ENCODE data around the gene GNRH2.
A peak's percentile ranks its signal among the peaks of the same experiment; 100 is the strongest.

The GNRH2 gene

DNA sequence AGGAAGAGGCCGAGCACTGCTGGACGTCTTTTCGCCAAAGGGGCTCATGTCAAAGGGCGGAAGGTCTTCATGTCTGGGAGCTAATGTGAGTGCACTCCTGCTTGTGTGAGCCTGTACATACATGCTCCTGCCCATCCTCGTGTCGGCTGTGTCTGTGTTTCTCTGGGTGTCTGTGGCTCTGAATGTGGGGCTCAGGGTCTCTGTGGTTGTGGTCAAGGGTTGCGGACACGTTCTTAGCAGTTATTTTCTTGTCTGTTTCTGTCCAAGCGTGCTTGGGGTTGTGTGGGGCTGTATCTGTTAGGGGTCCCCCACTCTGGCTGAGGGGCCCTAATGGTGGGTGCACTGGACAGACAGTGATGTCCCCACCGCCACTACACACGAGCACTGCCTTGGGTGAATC is 38.2 kb downstream of the GNRH2 start:
- no peak overlapping the region for H3K4me2 ChIP-seq (ENCODE audit: low read length)
- H3K4me3 ChIP-seq (ENCODE audit: low read depth, low read length): no peak overlapping the region
- H3K79me1 ChIP-seq (ENCODE audit: low read length): no peaks in the 10 kb centered on the region
- WGBS (ENCODE audit: extremely low coverage, insufficient coverage, insufficient read length): no CpG with 5 or more reads among the region's 11 CpGs
- H4K8ac ChIP-seq (ENCODE audit: low read depth, low read length): no peak overlapping the region
- DNase-seq: no peak
- peaks cover 5% of the 10 kb centered on the region for H3K9me3 ChIP-seq (ENCODE audit: insufficient read depth, low read depth, low read length)
- no peak overlapping the region for H3K18ac ChIP-seq (ENCODE audit: low read length)
- H3K23ac ChIP-seq (ENCODE audit: low read length): no peak overlapping the region
- no peak overlapping the region for H2BK120ac ChIP-seq (ENCODE audit: insufficient read depth, low read length, poor library complexity)
- H3K4ac ChIP-seq (ENCODE audit: low read depth, low read length): no peak overlapping the region
- H2AFZ ChIP-seq (ENCODE audit: insufficient read depth, low read length, poor library complexity): no peak overlapping the region
- no peak overlapping the region for H2AK5ac ChIP-seq (ENCODE audit: low read length)
- no peak overlapping the region for H2BK5ac ChIP-seq (ENCODE audit: low read depth, low read length, poor library complexity)
- H2BK12ac ChIP-seq (ENCODE audit: low read length): no peak overlapping the region
- no peaks in the 10 kb centered on the region for H3K36me3 ChIP-seq (ENCODE audit: control insufficient read depth in 1 of 2, insufficient read depth in 2 of 2, low read length in 2 of 2)
- no peak overlapping the region for H3K14ac ChIP-seq (ENCODE audit: low read length)
- no peak overlapping the region for H3K9ac ChIP-seq (ENCODE audit: low read length)
- H3K4me1 ChIP-seq (ENCODE audit: control insufficient read depth in 1 of 2, insufficient read depth in 2 of 2, low read length in 2 of 2): peaks cover 0 to 13% of the 10 kb centered on the region in 2 experiments
- H3K27ac ChIP-seq (ENCODE audit: low read depth, low read length): no peak overlapping the region
- H3K27me3 ChIP-seq (ENCODE audit: insufficient read depth, low read length): peaks cover 37% of the 10 kb centered on the region
- no peaks in the 10 kb centered on the region for H3K79me2 ChIP-seq (ENCODE audit: control insufficient read depth, insufficient read depth, low read length, poor library complexity)
- H4K12ac ChIP-seq (ENCODE audit: low read depth, low read length): no peak overlapping the region
- no peak overlapping the region for H4K91ac ChIP-seq (ENCODE audit: low read depth, low read length)

DNA sequence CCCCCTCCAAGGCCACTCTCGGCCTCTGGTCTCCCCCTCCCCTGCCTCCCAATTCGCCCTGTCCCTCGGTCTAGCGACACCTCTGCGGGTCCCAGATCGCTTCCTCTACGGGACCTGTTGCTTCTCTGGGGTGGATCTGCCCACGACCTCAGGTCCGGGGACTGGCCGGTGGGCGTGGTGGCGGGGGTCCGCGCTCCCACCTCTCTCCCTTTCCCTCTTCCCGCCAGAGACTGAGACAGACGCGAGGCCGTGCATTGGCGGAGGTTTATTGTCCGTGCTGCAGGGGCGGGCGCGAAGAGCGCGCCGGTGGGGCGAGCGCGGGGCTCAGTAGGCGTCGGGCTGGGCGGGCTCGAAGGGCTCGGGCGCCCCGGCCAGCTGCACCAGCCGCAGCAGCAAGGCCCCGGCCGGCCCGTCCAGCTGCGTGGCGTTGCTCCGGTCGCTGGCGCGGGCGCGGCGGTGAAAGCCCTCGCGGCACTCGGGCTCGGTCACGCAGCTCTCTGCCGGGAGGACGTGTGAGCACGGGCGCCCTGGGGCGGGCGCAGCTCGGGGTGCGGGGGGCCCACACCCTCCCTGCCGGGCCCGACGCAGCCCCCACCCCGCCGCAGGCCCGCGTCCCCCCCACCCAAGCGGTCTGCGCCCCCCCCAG is 39.0 kb downstream of the GNRH2 start:
- peak in 1 of 2 donors; percentile 6 for DNase-seq
- no peak overlapping the region for H3K14ac ChIP-seq (ENCODE audit: low read length)
- no peak overlapping the region for H3K4ac ChIP-seq (ENCODE audit: low read depth, low read length)
- no peak overlapping the region for H3K27ac ChIP-seq (ENCODE audit: low read depth, low read length)
- H3K36me3 ChIP-seq (ENCODE audit: control insufficient read depth in 1 of 2, insufficient read depth in 2 of 2, low read length in 2 of 2): no peaks in the 10 kb centered on the region
- no peak overlapping the region for H2BK120ac ChIP-seq (ENCODE audit: insufficient read depth, low read length, poor library complexity)
- H3K4me3 ChIP-seq (ENCODE audit: low read depth, low read length): no peak overlapping the region
- no peak overlapping the region for H4K91ac ChIP-seq (ENCODE audit: low read depth, low read length)
- no peak overlapping the region for H2BK12ac ChIP-seq (ENCODE audit: low read length)
- peaks cover 37% of the 10 kb centered on the region for H3K27me3 ChIP-seq (ENCODE audit: insufficient read depth, low read length)
- no CpG with 5 or more reads among the region's 71 CpGs for WGBS (ENCODE audit: extremely low coverage, insufficient coverage, insufficient read length)
- peaks cover 5% of the 10 kb centered on the region for H3K9me3 ChIP-seq (ENCODE audit: insufficient read depth, low read depth, low read length)
- no peak overlapping the region for H4K12ac ChIP-seq (ENCODE audit: low read depth, low read length)
- H3K4me2 ChIP-seq (ENCODE audit: low read length): peak overlapping the region; percentile 57
- no peak overlapping the region for H3K23ac ChIP-seq (ENCODE audit: low read length)
- no peak overlapping the region for H3K9ac ChIP-seq (ENCODE audit: low read length)
- H3K79me1 ChIP-seq (ENCODE audit: low read length): no peaks in the 10 kb centered on the region
- peaks cover 0 to 13% of the 10 kb centered on the region in 2 experiments for H3K4me1 ChIP-seq (ENCODE audit: control insufficient read depth in 1 of 2, insufficient read depth in 2 of 2, low read length in 2 of 2)
- H4K8ac ChIP-seq (ENCODE audit: low read depth, low read length): no peak overlapping the region
- no peak overlapping the region for H3K18ac ChIP-seq (ENCODE audit: low read length)
- H2BK5ac ChIP-seq (ENCODE audit: low read depth, low read length, poor library complexity): no peak overlapping the region
- no peaks in the 10 kb centered on the region for H3K79me2 ChIP-seq (ENCODE audit: control insufficient read depth, insufficient read depth, low read length, poor library complexity)
- no peak overlapping the region for H2AK5ac ChIP-seq (ENCODE audit: low read length)
- H2AFZ ChIP-seq (ENCODE audit: insufficient read depth, low read length, poor library complexity): no peak overlapping the region

DNA sequence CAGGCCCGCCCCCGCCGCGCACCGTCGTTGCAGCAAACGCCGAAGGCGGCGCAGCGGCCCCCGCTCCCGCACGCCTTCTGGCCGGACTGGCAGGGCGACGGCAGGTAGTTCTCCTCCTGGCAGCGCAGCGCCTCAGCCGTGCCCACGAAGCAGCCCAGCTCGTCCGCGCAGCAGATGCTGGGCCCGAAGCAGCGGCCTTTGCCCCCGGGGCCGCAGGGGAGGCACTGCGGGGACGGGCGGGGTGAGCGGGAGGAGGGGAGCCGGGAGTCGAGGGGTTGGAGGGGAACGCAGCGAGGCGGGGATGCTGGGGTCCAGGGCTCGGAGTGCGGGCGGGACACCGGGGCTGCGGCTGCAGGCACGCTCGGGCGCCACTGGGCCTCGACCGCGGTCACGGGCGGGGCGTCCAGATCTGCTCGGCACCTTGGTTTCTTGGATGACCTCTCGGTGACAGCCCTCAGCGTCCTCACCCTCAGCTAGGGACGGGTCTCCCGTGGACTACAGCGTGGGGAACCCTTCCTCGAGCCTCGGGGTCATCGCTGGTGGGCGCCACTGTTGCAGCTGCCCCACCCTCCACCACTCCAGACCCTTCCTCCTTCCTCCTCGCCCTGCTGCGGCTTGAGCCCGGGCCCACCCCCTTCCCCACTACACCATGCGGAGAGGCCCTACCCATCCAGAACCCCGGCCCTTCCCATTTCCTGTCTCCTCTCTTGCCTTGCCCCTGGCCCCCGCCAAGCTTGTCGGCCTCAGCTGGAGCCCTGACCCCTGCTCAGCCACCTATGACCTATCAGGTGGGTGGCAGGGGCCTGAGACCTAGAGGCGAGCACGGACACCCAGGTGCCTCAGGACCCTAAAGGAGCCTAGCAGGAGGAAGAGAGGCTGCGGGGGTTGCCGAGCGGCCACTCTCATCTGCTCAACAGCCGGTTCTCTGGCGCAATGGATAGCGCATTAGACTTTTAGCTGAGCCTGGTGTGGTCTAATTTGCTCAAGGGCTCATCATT is 39.8 kb downstream of the GNRH2 start:
- Histone ChIP-seq H3K27ac (ENCODE audit: low read depth, low read length) (no peak overlapping the region), H3K9ac (ENCODE audit: low read length) (no peak overlapping the region), H3K9me3 (ENCODE audit: insufficient read depth, low read depth, low read length) (peaks cover 5% of the 10 kb centered on the region), H3K79me2 (ENCODE audit: control insufficient read depth, insufficient read depth, low read length, poor library complexity) (no peaks in the 10 kb centered on the region), H4K8ac (ENCODE audit: low read depth, low read length) (no peak overlapping the region), H3K4ac (ENCODE audit: low read depth, low read length) (no peak overlapping the region), H3K14ac (ENCODE audit: low read length) (no peak overlapping the region), H3K27me3 (ENCODE audit: insufficient read depth, low read length) (peaks cover 37% of the 10 kb centered on the region), H2AFZ (ENCODE audit: insufficient read depth, low read length, poor library complexity) (no peak overlapping the region), H2BK12ac (ENCODE audit: low read length) (no peak overlapping the region), H3K79me1 (ENCODE audit: low read length) (no peaks in the 10 kb centered on the region), H3K4me2 (ENCODE audit: low read length) (peak overlapping the region; percentile 54), H4K91ac (ENCODE audit: low read depth, low read length) (no peak overlapping the region), H3K4me3 (ENCODE audit: low read depth, low read length) (peak overlapping the region; percentile 26), H3K4me1 (ENCODE audit: control insufficient read depth in 1 of 2, insufficient read depth in 2 of 2, low read length in 2 of 2) (peaks cover 0 to 13% of the 10 kb centered on the region in 2 experiments), H2BK5ac (ENCODE audit: low read depth, low read length, poor library complexity) (no peak overlapping the region), H4K12ac (ENCODE audit: low read depth, low read length) (no peak overlapping the region), H2AK5ac (ENCODE audit: low read length) (no peak overlapping the region), H3K23ac (ENCODE audit: low read length) (no peak overlapping the region), H3K36me3 (ENCODE audit: control insufficient read depth in 1 of 2, insufficient read depth in 2 of 2, low read length in 2 of 2) (no peaks in the 10 kb centered on the region), H2BK120ac (ENCODE audit: insufficient read depth, low read length, poor library complexity) (no peak overlapping the region), H3K18ac (ENCODE audit: low read length) (no peak overlapping the region)
- WGBS (ENCODE audit: extremely low coverage, insufficient coverage, insufficient read length): no CpG with 5 or more reads among the region's 76 CpGs
- DNase-seq: no peak

DNA sequence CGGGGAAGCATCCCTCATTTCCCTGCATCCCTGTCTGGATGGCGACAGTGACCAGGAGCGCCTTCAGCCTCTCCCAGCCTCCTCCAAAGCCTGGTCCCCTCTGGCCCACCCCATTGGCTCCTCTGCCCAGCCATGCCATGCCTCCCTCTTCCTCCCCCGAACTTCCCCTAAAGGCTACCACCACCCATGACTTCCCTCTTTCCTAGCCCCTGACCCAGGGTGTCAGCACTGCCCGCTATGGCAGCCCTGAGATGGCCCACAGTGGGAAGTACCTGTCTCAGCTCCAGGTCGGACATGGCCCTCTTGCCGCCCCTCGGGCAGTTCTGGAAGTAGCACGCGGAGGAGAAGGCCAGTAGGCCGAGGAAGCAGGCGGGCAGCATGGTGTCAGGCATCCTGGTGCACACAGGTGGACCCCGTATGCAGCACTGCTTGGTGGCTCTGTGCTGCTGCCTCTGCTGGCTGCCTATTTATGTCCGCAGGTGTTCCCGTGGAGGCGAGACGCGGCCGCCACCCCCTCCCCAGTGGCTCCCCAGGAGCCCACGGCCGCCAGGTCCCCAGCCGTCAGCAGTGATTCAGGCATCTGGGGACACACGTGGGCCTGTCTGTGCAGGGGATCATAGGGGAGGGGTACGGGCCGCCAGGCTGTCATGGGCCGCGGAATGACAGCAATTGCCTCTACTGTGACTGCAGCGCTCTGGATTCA is 41.0 kb downstream of the GNRH2 start, which contains the start of gene AVP:
Gene AVP, minus strand, starts transcription at position 442 of the 703 bp plus-strand sequence. Its CDS starts 50 bp downstream, at position 392.
- no peak within 1 kb of the TSS for H3K23ac ChIP-seq (ENCODE audit: low read length)
- H3K4me3 ChIP-seq (ENCODE audit: low read depth, low read length): peak within 1 kb of the TSS; percentile 4
- H3K36me3 ChIP-seq (ENCODE audit: control insufficient read depth in 1 of 2, insufficient read depth in 2 of 2, low read length in 2 of 2): no peaks in the 10 kb centered on the region
- peak within 1 kb of the TSS; percentile 54 for H3K4me2 ChIP-seq (ENCODE audit: low read length)
- H2AK5ac ChIP-seq (ENCODE audit: low read length): no peak within 1 kb of the TSS
- H3K79me2 ChIP-seq (ENCODE audit: control insufficient read depth, insufficient read depth, low read length, poor library complexity): no peaks in the 10 kb centered on the region
- H4K8ac ChIP-seq (ENCODE audit: low read depth, low read length): no peak within 1 kb of the TSS
- no peak within 1 kb of the TSS for H2BK5ac ChIP-seq (ENCODE audit: low read depth, low read length, poor library complexity)
- WGBS (ENCODE audit: extremely low coverage, insufficient coverage, insufficient read length): no CpG with 5 or more reads among the region's 28 CpGs
- no peak within 1 kb of the TSS for H3K14ac ChIP-seq (ENCODE audit: low read length)
- peaks cover 37% of the 10 kb centered on the region for H3K27me3 ChIP-seq (ENCODE audit: insufficient read depth, low read length)
- no peak for DNase-seq
- H3K9me3 ChIP-seq (ENCODE audit: insufficient read depth, low read depth, low read length): peaks cover 5% of the 10 kb centered on the region
- H3K79me1 ChIP-seq (ENCODE audit: low read length): no peaks in the 10 kb centered on the region
- no peak within 1 kb of the TSS for H4K12ac ChIP-seq (ENCODE audit: low read depth, low read length)
- H2BK12ac ChIP-seq (ENCODE audit: low read length): no peak within 1 kb of the TSS
- H3K4ac ChIP-seq (ENCODE audit: low read depth, low read length): no peak within 1 kb of the TSS
- no peak within 1 kb of the TSS for H3K27ac ChIP-seq (ENCODE audit: low read depth, low read length)
- no peak within 1 kb of the TSS for H4K91ac ChIP-seq (ENCODE audit: low read depth, low read length)
- no peak within 1 kb of the TSS for H2AFZ ChIP-seq (ENCODE audit: insufficient read depth, low read length, poor library complexity)
- no peak within 1 kb of the TSS for H3K18ac ChIP-seq (ENCODE audit: low read length)
- H3K9ac ChIP-seq (ENCODE audit: low read length): no peak within 1 kb of the TSS
- no peak within 1 kb of the TSS for H2BK120ac ChIP-seq (ENCODE audit: insufficient read depth, low read length, poor library complexity)
- H3K4me1 ChIP-seq (ENCODE audit: control insufficient read depth in 1 of 2, insufficient read depth in 2 of 2, low read length in 2 of 2): peaks cover 0 to 13% of the 10 kb centered on the region in 2 experiments
